GM13977 (cell line): ENCODE measurements around the gene TTYH1.

ENCODE experiments used
- DNase-seq: peaks from one replicate; pipeline ENCODE4 v3.0.0; 2012; ENCODE audit warnings: low spot score
- CTCF ChIP-seq: IDR thresholded peaks from 2 replicates; pipeline ENCODE4 v1.5.1; 2012; ENCODE audit warnings: mild to moderate bottlenecking, control low read depth; ENCODE audit not compliant: insufficient read depth; ENCODE audit errors: extremely low read depth, missing control alignments
- in situ Hi-C: fragments of 300-500 bp; cut with MboI; formaldehyde crosslinking; loops from one replicate; pipeline ENCODE4 v1.12.0; 2022; ENCODE audit warnings: low sequenced_read_pairs, low pct_unique_long_range_greater_than_20kb, mixed read lengths, inconsistent platforms; ENCODE audit not compliant: unreplicated experiment

The TTYH1 gene

GRCh38 chr19:54429176-54429495 lies 13.9 kb downstream of the TTYH1 start:
- in situ Hi-C loops = no loop called here
- no peak for TF ChIP-seq CTCF
- no peak for DNase-seq

DNA sequence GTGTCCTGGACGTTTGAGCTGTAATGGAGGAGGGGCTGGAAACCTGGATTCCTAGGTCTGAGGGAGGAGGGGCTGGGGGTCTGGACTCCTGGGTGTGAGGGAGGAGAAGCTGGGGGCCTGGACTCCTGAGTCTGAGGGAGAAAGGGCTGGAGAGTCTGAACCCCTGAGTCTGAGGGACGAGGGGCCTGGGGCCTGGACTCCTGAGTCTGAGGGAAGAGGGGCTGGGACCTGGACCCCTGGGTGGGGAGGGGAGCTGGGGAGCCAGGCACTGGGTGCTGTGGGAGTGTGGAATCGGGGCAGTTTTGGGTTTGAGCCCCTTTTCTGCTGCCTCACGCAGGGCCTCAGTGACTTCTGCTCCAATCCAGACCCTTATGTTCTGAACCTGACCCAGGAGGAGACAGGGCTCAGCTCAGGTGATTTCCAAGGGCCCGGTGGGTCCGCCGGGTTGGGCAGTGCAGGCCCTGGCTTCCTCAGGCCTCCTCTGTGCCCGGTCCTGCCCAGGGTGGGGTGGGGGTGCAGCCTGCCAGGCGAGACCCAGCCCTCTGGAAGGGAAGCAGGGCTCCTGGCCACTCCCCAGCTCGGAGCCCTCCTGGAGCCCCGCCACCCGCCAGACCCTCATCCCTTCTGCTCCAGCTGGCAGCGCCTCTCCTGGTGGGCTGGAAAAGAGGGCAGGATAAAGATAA lies 14.4 kb downstream of the TTYH1 start:
- in situ Hi-C loops = no loop called here
- TF ChIP-seq CTCF = no peak
- DNase-seq = no peak

DNA sequence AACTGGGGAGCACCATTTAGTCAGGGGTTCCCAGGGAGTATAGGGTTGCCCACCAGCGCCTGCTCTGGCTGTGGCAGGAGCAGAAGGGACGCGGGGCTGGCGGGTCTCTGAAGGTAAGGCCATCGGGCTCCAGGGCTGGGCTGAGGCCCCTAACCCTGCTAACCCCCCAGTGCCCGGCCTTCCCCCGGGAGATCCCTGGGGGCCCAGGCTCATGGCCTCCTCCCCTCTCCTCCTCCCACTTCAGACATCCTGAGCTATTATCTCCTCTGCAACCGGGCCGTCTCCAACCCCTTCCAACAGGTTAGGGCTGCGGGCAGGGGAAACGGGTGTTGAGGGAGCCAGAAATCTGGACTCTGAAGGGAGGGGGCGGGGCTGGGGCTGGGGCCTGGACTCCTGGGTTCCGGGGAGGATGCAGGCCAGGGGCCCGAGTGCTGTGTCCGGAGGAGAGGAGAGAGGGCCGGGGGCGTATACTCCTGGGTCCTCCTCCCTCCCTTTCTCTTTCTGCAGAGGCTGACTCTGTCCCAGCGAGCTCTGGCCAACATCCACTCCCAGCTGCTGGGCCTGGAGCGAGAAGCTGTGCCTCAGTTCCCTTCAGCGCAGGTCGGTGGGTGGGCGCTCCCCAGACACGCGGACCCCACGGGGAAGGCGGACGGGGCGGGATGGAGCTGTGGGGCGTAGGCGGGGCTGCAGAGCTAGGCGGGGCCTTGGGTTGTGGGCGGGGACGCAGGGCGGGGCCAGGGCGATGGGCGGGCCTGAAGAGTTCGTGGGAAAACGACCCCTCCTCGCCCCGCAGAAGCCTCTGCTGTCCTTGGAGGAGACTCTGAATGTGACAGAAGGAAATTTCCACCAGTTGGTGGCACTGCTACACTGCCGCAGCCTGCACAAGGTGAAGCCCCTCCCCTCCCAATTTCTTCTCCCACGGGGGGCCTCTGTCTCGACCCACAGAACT lies 15.3 kb downstream of the TTYH1 start:
- DNase-seq = peak; percentile 82
- in situ Hi-C loops = no loop called here
- TF ChIP-seq CTCF = no peak

DNA sequence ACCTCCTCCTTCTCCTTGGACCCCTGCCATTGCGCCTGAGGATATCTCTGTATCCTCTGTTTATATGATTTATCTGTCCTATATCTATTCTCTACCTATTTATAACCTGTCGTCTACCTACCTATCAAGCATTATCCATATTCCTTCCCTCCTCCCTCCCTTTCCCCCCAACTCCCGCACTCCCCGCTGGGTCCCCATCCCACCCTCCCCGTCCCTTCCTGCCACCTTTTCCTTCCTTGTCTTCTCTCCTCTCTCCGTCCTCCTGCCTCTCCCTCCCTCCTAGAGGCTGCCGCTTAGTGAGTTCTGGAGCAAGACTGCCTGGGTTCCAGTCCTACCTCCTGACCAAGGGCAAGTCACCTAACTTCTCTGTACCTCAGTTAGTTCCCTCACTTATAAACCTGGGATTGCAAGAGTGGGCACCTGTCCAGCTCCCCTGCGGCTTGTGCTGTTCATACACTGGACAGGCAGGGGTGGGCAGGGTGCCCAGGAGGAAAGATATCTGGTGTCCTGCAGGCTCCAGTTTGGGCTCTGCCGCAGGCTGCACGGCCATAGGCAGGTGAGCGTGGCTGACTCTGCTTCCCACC lies 16.1 kb downstream of the TTYH1 start:
- TF ChIP-seq CTCF = no peak
- DNase-seq = no peak
- in situ Hi-C loops = no loop called here

GRCh38 chr19:54432144-54432738 lies 17.0 kb downstream of the TTYH1 start:
- no peak for TF ChIP-seq CTCF

GRCh38 chr19:54433697-54434096 lies 18.4 kb downstream of the TTYH1 start:
- DNase-seq = no peak
- no peak for TF ChIP-seq CTCF
- in situ Hi-C loops = no loop called here

More at GRCh38 chr19:54432144-54432738, 17.0 kb downstream of the TTYH1 start:
- in situ Hi-C loops = no loop called here
- DNase-seq = no peak
